AG20443 (cell line): ENCODE results near the gene OLIG3.

Experiments
- DNase-seq: peaks from one replicate; pipeline ENCODE4 v3.0.0; 2012; ENCODE audit warnings: low spot score, mixed read lengths

The OLIG3 gene

DNA sequence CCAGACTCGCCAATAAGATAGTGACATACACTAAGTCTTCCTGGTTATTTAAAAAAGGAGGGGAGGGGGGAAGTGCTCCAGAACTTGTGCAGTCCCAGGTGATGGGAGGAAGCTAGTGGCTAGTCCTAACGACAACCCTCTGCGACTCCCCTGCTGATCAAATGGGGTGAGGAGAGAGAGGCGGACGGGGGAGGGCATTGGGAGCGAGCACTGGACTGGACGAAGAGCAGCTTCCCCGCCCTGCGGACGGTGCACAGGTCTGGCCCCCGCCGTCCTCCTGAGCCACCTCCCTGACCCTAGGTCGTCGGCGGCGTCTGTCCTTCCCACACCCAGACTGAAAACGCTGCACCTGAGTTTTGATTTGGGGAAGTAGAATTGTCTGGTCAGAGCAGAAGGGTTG is 2.2 kb upstream of the OLIG3 start:
- no peak for DNase-seq

DNA sequence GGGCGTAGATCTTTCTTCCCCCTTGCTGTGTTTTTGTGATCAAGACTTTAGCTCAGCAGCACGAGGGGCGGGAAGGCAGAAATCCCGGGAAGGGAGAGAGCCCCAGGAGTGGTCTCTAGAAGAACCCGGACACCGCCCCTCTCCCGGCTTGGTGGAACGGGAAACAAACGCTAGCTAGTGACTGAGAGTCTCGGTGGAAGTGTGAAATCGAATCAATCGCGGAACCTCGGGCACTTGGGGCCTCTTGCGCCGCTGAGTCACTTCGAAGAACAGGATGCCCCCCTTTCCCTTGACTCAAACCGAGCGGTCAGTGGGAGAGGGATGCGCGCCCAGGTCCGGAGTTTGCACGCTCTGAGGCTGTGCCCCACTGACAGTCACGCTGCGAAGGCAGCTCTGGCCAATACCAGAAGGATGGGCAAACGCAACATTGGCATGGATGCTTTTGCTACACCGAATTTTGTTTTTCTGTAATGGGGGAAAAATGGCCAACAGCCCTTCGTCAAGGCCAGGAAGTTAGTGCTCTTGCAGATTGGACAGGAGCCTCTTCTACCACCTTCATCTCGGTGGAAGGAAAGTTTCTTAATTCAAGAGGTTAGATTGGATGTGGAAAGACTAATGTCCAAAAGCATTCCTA is 1.6 kb upstream of the OLIG3 start:
- DNase-seq = no peak

DNA sequence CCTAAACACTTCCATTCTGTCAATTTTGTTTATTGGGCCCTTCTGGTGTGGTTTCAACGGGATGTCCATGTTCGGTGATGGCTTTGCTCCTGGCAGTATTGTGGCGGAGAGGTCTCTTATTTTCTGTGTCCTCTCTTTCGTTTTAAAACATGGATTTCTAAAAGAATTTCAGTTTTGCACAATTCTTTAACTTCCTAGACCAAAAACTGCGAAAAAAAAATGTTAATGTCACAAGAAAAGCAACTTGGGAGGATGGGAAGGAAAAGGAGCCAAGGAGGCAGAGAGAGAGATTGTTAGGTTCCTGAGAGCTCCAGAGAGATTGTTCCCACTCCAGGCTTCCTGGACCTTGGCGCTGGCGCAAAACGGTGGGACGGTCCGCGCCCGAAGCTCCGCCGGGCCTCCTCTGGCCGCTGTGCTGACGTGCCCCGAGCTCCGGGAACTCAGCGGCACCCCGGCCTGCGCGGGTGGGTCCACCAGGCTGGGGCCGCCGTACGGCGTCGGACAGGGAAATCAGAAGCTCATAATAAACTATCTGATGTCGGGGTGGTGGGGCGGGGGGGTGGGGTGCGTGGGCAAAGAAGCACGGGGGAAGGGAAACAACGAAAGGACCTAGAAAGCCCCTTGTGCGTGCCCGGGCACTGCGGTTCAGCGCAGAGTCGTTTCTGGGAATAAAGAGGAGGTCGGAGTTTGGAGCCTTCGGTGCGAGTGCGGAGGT is 951 bp upstream of the OLIG3 start:
- no peak for DNase-seq

DNA sequence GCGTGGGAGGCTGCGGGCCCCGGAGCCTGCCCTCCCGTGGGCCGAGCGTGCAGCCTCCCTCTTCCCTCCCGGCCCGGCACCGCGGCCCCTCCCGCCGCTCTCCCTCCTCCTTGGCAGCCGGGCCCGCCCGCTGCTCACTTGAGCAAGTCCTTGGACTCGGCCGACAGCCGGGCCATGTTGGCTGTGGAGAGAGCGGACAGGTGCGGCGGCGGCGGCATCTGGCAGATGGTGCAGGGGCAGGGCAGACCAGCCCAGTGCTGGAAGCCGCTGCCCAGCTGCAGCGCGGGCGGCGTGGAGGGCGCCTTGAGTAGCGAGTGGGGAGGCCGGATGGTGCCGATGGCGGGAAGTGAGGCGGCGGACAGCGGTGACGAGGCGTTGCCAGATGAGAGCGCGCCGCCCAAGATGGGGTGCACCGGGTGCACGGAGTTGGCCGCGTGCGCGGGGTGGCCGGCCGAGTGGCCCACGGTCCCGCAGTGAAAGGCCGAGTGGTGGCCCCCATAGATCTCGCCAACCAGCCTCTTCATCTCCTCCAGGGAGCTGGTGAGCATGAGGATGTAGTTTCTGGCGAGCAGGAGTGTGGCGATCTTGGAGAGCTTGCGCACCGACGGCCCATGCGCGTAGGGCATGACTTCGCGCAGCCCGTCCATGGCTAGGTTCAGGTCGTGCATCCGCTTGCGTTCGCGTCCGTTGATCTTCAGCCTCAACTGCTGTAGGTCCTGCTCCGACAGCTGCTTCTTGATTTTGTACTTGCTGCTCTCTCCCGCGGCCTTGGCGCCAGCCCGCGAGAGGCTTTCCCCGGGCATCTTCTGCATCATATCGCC is 766 bp downstream of the OLIG3 start:
- DNase-seq = peak; percentile 29

DNA sequence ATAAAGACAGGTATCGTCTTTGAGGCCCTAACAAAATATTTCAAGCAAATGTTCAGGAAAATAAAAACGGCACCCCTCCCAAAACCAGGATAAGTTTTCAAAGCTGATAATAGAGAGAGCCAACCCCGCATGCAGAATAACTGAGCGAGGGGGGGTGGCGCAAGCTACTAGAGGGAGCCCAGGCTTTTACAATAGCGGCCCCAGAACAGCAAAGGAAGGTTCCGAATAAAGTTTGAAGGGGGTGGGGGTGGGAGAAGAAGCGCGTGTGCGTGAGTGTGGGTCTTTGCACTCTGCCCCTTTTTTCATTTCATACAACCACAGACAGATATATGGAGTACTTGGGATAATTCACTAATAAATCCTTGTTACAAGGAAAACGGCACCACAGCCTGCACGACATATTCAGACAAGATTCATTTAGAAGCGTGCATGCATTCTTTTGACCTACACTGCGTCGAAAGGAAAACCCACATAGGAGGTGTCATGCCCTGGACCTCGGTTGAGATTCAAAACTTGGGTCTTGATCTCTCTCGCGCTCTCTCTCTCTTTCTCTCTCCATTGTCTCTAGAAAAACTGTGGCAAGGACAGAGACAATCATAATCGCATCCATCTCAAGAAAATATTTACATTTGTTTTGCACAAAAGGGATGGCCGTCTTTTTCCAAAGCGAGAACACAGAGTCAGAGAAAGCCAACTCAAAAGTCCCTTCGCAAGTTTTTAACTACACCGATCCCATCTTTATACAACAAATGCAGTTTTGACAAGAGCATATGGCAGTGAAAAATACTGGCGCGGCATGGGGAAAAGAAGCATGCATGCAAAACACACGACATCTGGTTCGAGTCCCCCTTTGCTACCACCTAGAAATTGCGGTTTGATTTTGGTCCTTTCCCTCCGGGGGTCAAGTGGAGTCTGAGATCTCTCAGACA is 1.6 kb downstream of the OLIG3 start:
- no peak for DNase-seq

DNA sequence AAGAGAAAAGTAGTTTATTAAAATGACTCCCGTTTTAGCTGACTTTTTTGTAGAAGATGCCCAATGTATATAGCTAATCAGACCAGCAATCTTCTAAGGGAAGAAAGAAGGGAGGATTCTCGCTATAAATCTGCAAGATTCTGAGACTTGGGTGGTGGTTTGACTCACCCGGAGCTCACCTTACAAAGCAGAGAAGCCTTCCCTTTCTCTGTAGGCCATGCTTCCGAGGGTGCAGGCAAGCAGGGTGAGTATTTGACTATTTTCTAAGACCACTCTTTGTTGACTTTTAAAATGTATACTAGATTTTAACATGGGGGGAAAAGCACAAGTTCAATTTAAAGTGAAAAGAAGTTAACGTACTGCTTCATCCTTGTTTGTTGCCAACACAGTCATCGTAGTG is 2.7 kb downstream of the OLIG3 start:
- no peak for DNase-seq

DNA sequence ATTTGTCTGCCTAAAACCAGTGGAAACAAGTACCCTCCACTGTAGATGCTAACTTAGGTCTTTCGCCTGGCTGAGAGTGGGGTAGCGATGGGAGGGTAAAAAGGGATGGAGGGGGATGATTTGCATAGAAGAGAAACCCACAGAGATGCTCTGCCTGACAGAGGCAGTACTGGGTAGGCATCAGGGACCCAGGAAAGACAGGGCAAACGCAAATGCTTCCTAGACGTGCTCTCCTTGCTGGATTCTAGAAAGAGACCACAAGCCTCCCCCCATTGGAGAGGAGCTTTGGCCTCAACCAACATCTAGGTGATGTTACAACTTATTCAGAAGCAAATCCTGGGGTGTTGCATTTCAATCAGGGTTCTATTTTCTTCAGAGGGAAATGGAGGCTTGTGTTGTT is 3.2 kb downstream of the OLIG3 start:
- no peak for DNase-seq

DNA sequence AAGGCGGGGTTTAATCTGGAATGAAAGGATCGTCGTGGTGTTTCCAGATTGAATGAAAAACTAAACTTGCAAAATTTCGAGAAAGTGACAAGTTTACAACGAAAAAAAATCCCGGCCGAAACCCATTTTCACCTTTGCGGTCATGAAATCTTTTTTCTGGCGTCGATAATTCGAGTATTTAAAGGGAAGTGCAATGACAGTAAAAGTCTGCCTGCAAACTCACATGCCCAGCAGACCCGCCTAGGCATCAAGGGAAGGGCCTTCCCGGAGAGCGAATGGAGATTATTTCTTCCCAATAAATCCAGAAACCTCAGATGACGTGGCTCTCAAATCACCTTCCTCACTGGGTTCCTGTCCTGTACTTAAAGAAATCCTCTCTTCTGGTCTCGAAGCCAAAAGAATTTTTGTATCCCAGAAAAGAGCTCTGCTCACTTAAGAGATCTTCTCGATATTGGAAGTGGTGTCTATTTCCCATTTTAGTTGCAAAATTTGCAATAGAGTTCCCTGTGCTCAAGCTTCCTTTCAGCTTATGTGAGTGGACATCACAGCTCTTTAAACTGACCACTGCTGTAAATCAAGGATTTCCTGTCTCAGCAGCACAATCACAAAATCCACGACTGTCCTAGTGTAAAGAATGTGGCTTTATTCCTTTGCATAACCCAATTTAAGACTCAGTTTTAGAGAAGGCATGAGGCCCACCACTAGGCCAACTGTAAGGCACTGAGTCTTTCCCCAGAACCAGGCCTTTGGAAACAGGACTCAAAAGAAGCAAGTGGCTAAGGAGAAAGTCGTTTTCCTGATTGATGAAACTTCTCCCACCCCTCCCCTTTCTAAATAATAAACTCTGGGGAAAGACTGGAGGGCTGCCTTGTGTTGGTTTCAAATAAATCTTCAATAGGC is 3.9 kb downstream of the OLIG3 start:
- no peak for DNase-seq

DNA sequence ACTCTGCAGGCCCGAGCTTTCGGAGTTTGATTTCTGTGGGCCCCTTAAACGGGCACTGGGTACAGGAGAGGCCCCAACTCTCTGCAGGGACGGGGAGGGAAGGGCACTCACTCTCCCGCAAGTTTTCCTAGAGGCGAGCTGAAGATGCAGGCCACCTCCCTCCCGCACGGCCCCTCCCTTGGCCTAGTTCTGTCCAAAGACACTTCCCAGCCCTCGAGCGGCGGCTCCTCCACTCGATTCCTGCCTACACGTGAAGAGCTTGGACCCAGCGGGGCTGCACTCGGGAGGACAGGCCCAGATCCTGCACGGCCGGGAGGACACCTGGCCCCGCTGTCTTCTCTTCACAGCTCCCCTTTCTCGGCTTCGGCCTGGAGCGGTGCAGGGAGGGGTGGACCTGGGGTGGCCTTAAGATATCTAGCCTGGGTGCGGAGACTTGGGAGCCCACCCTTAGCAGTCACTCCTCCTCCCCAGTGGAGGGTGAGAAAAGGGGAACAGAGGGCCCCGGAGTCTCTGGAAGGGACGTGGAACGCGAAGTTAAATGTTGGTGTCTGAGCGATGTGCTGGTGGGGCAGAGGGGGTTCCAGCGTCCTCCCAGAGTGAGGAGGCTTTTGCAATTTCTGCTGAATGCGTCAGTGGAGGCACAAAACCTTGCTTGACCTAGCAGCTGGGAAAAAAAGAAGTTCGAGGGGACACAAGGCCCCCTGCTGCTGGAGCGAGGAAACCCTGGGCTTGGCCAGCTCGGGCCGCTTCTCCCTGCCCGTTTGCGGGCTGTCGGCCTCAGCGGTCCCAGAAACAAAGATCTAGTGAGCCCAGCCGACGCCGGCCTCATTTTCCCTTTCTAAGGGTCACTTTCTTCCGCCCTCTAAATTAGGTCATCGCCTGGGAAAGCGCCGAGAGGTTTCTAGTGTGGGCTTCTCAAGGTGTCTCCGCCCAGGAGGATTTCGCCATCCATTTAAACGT is 4.9 kb downstream of the OLIG3 start:
- DNase-seq = no peak

DNA sequence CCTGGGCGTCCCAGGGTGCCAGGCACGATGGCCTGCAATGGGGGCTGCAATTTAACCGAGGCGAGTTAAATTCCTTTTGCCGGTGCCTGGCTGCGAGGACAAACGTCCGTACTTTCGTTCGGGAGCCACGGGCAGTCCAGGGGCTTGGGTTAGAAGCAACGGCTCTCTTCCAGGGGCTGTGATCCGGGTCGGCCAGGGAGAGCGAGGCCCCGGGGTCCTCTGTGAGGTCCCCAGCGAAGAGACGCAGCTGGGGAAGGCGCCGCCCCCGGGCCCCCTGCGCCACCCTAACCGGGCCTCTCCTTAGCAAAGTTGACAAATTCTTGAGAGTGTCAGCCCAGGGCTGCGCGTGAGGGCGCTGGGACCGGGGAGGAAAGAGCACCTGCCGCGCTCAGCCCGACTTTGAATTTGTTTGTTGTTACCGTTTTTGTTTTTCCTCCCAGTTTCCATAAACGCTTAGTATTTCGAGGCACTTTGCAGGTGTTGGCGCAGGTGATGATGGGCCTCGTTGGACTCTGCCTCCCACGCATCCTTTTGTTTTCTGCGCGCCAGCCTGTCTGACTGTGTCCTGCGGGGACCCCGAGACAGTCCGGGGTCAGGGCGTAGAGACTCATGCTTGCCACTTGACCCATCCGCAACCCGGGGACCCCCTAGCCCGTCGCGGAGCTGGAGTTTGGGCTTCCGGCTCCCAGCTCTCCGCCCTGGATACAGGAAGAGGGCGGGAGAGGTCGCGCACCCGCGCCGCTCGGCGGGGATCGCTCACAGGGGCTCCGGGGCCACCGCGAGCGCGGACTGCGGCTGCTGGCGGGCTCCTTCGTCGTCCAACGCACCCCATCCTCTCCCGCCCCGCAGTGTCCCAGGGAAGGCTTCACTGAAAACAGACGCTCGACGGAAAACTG is 5.8 kb downstream of the OLIG3 start:
- DNase-seq = no peak

DNA sequence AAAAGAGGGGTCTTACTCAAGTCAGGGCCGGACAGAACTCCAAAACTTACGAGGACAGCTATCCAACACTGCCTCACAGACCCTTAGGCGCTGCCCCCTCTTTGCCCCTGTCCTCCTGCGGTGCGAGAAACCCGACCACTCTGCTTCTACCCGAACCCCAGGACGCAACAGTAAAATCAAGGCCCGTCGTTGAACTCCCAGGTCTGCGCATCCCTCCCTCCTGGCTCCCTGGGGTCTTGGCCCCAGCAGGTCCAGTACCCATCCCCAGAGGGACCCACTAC is 6.4 kb downstream of the OLIG3 start:
- no peak for DNase-seq

DNA sequence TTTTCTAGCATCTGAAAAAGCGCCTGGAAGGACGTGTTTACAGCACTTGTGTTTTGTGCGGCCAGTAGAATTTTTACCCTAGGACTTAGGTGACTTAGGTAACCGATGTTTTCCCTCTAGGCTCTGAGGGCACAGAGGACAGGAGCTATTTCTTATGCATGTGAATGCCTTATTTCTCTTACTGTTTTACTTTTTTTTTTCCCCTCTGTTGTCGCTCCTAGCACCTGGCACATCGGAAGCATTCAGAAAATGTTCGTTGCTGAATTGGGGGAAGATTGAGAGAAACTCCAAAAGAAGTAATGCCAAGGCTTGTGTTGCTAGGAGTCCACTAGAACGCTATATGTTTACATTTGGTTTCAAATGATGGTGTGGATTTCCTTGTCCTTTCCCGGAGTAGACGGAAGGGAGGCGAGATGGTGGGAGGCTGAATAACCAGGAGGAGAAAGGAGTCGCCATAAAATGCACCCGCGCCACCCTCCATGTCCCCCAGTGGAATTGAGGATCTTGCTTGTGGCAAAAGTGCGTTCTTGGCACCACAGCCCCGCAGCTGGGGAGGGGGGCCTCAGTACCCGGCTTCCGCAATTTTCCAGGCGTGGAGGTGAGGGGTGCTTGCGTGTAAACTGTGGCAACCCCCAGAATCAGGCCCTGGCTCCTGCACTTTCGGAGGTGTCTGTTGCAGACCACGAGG is 6.9 kb downstream of the OLIG3 start:
- no peak for DNase-seq

DNA sequence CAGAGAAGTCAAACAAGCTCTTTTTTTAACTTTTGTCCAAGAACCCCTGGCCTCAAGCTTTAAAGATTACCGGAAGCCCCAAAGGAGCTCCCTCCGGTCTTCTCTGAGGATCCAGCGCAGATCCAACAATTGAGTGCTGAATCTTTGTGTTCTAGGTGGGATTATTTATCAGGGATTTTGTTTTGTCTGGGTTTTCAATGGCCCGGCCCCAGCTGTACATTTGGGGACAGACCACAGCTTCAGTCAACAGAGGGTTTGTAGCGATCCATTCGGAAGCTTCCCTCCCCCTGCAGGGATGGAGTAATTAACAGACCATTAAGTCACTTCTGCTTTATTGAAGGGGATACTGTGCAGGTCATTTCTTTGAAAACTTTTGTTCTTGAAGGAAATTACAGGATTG is 7.8 kb downstream of the OLIG3 start:
- no peak for DNase-seq

DNA sequence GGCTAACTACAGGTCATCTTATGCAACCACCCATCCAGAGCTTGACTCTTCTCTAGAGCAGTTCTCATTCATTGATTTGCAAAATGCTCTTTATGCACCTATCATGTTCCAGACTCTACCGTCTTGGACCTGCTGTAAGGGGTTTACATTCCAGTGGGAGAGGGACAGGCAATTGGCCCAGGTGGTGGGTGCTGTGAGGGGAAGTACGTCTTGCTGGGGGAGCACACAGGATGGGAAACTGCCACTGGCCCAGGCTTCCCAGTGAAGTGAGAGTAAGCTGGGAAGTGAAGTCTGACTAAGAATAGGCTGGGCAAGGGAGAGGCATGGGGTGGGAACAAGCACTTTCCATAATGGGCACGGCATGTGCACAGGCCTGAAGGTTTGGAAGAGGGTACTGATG is 13.8 kb downstream of the OLIG3 start:
- DNase-seq = no peak

DNA sequence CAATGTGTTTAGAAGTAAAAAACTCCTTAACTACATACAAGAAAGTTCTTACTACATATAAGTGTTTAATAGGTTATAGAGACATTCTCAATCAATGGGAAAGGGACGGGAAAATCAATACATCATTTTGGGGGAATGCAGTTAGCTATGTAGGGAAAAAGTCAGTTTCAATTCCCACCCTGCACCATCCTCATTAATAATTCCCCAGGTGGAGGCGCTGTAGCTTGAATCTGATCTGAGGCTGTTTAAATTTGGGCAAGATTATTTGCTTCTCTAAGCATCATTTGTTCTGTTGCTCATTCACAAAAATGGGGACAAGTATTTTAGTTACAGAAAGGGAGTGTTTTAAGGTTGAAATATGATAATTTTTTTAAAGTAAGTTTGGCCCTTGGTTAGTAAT is 19.1 kb downstream of the OLIG3 start:
- no peak for DNase-seq

DNA sequence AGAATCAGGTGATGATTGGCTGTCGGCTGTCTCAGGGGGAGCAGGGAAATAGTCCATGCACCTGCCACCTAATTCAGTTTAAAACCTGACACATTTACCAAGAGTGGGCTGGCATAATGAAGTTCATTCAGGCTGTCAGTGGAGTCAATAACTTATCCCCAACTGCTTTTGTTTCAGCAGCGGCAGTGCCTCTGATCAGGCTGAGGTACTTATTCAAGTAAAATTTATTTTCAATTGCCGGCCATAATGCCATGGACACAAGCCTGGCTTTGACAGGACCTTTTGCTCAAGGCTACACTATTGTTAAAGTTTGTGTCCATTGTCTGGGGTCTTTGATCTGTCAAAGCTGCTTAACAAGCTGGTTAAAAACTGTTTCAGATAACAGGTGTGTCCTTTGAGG is 20.6 kb downstream of the OLIG3 start:
- DNase-seq = no peak

DNA sequence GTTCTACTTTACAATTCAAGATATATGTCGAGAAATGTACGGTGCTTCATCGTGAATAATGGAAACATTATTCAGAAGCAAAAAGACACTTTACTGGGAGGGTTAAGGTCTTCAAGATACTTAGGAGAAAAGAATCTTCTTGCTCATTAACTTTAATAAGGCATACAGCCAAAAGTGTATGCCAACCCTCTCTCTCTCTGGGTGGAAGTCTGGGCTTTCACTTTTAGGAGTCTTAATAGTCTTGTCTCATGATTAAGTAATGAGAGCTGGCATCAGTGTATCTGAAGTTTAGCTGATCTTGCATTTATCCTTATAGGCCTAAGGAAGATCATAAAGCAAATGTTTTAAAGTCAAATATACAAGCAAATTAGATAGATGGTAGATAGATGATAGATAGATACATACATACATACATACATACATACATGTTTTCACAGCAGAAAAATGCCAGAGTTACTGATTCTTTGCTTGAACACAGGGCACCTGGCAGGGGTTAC is 21.5 kb downstream of the OLIG3 start:
- no peak for DNase-seq

DNA sequence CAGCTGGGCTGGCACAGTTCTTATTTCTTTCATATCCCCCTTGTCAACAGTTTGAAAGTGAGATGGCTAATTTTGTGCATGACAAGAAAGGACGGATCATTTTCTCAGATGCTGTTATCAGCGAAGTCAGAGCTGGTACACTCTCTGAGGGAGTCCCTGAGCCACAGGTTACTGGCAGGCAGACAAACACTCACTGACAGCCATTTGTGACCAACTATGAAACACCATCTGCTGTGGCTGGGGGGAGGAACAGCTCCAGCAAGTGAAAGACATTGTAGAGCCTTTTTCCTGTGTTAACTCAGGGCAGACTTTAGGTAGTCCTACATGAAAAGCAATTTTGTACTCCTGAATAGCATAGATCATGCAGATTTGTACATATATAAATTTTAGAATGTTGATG is 22.2 kb downstream of the OLIG3 start:
- DNase-seq = no peak
